GM12878 (cell line): ENCODE results near the gene CEBPE. TPM values are rescaled to one million over a fixed set of nuclear protein-coding genes. Genes with fewer than 3 reads are reported as not detected.

ENCODE experiments used
- ATAC-seq: fragments of 200-7000 bp; cut with Tn5 transposase; 3 replicates; pipeline ENCODE4 v1.9.1; 2020; ENCODE audit warnings: mild to moderate bottlenecking, moderate library complexity
- BruUV-seq: library from RNA; stranded (reverse); fragments of 400-500 nt; replicated peaks from 2 replicates; lab custom pipeline; 2021; lab: Mats Ljungman, UMichigan
- CTCF ChIA-PET: fragments of 300-600 bp; sonication (Branson Sonifier 250); formaldehyde crosslinking; extraction: SDS; loops from one replicate; lab custom pipeline; 2021; ENCODE audit warnings: inconsistent platforms; lab: Yijun Ruan, JAX
- POLR2A ChIA-PET: fragments of 350-600 bp; formaldehyde crosslinking; extraction: SDS; loops from one replicate; lab custom pipeline; 2021; ENCODE audit warnings: inconsistent platforms; lab: Charles Lee
- RAD21 ChIA-PET: fragments of 300-600 bp; sonication (Branson Sonifier 250); formaldehyde crosslinking; loops from one replicate; lab custom pipeline; 2023; ENCODE audit warnings: antibody characterized with exemption; ENCODE audit not compliant: unreplicated experiment; lab: Charles Lee
- SMC1A ChIA-PET: fragments of 300-600 bp; sonication (Branson Sonifier 250); formaldehyde crosslinking; loops from one replicate; lab custom pipeline; 2023; ENCODE audit not compliant: unreplicated experiment, uncharacterized antibody; lab: Charles Lee
- DNase-seq: peaks from one replicate; pipeline ENCODE4 v3.0.0-alpha.2; 2011; ENCODE audit warnings: low read depth, low spot score
- FAIRE-seq: peaks from 3 replicates; lab custom pipeline; 2011; peaks lifted over from hg19 to GRCh38; lab: Jason Lieb, UNC
- H2AFZ ChIP-seq: 2 replicates; pipeline ENCODE4 v1.6.0; 2011; ENCODE audit warnings: low read depth, low read length, control low read depth; ENCODE audit not compliant: control insufficient read depth
- H3K27ac ChIP-seq: 2 replicates; pipeline ENCODE4 v1.5.1; 2011; ENCODE audit warnings: control low read depth; ENCODE audit not compliant: control insufficient read depth, insufficient read depth
- H3K27me3 ChIP-seq, 2 experiments: replicated peaks in 1 of 2; 2 replicates each; pipeline versions ENCODE4 v1.6.0 to v1.6.1; 2011; ENCODE audit warnings: low read length in 1 of 2; ENCODE audit not compliant: control insufficient read depth in 2 of 2, insufficient read depth in 2 of 2
- H3K36me3 ChIP-seq, 2 experiments: 2 replicates each; pipeline ENCODE4 v1.5.1; 2011; ENCODE audit warnings: low read length in 1 of 2; ENCODE audit not compliant: control insufficient read depth in 2 of 2, insufficient read depth in 2 of 2
- H3K4me1 ChIP-seq: 2 replicates; pipeline ENCODE4 v1.6.1; 2011; ENCODE audit warnings: mild to moderate bottlenecking, low read length, moderate library complexity, mixed read lengths; ENCODE audit not compliant: control insufficient read depth, insufficient read depth
- H3K4me2 ChIP-seq: 2 replicates; pipeline ENCODE4 v1.6.0; 2011; ENCODE audit warnings: control low read depth; ENCODE audit not compliant: control insufficient read depth, insufficient read depth
- H3K4me3 ChIP-seq: fragments of 200-600 bp; sonication (generic); 2 replicates; pipeline ENCODE4 v1.5.1; 2016
- H3K79me2 ChIP-seq: 2 replicates; pipeline ENCODE4 v1.6.0; 2011; ENCODE audit warnings: low read length; ENCODE audit not compliant: control insufficient read depth, insufficient read depth
- H3K9ac ChIP-seq: 2 replicates; pipeline ENCODE4 v1.8.0; 2011; ENCODE audit warnings: low read length, control low read depth, mixed read lengths; ENCODE audit not compliant: control insufficient read depth, insufficient read depth
- H3K9me3 ChIP-seq: replicated peaks from 3 replicates; pipeline ENCODE4 v1.5.1; 2011; ENCODE audit warnings: mild to moderate bottlenecking, low read length; ENCODE audit not compliant: control insufficient read depth, insufficient read depth
- H4K20me1 ChIP-seq: 2 replicates; pipeline ENCODE4 v1.6.0; 2011; ENCODE audit not compliant: control insufficient read depth, insufficient read depth
- BRCA1 ChIP-seq: IDR thresholded peaks from 2 replicates; pipeline ENCODE4 v1.6.1; 2011; ENCODE audit warnings: low read depth, low read length, improper control_type of control experiment
- CEBPB ChIP-seq, 2 experiments: fragments of 150-350 bp in 1 of 2; IDR thresholded peaks; 2 replicates each; pipeline ENCODE4 v1.6.1; 2012 to 2014; ENCODE audit warnings: low read depth in 2 of 2, low read length in 2 of 2, borderline replicate concordance in 1 of 2, inconsistent platforms in 1 of 2
- CREB1 ChIP-seq: IDR thresholded peaks from 2 replicates; pipeline ENCODE4 v1.6.1; 2012; ENCODE audit warnings: low read depth, mild to moderate bottlenecking, inconsistent platforms
- HCFC1 ChIP-seq: fragments of 150-350 bp; IDR thresholded peaks from 2 replicates; pipeline ENCODE4 v1.6.1; 2014; ENCODE audit warnings: low read length
- HDAC6 ChIP-seq: fragments of 200-600 bp; sonication (generic); IDR thresholded peaks from one replicate; pipeline ENCODE4 v1.8.0; 2017; ENCODE audit warnings: antibody characterized with exemption; ENCODE audit not compliant: unreplicated experiment
- JUNB ChIP-seq: IDR thresholded peaks from 2 replicates; pipeline ENCODE4 v1.6.1; 2016; ENCODE audit warnings: antibody characterized with exemption, mild to moderate bottlenecking
- KAT2A ChIP-seq: conservative IDR thresholded peaks from 2 replicates; pipeline ENCODE4 v1.6.1; 2011; ENCODE audit warnings: low read depth, low read length; ENCODE audit not compliant: control insufficient read depth
- MEF2A ChIP-seq: IDR thresholded peaks from 2 replicates; pipeline ENCODE4 v1.6.1; 2011; ENCODE audit warnings: low read depth, mild to moderate bottlenecking, low read length, moderate library complexity; ENCODE audit not compliant: insufficient read depth
- MTA2 ChIP-seq: fragments of 450-650 bp; IDR thresholded peaks from 2 replicates; pipeline ENCODE4 v1.6.1; 2016; ENCODE audit warnings: low read depth, mild to moderate bottlenecking, moderate library complexity
- NR2C1 ChIP-seq: fragments of 450-650 bp; IDR thresholded peaks from 2 replicates; pipeline ENCODE4 v1.6.1; 2017; ENCODE audit warnings: antibody characterized with exemption, mild to moderate bottlenecking, moderate library complexity
- NR2F1 ChIP-seq: fragments of 450-650 bp; conservative IDR thresholded peaks from 2 replicates; pipeline ENCODE4 v1.6.1; 2017; ENCODE audit warnings: mild to moderate bottlenecking
- POLR2A ChIP-seq: IDR thresholded peaks from 2 replicates; pipeline ENCODE4 v1.6.1; 2011; ENCODE audit warnings: low read depth, mild to moderate bottlenecking, low read length
- RAD21 ChIP-seq: IDR thresholded peaks from 2 replicates; pipeline ENCODE4 v1.6.1; 2011; ENCODE audit warnings: mild to moderate bottlenecking, low read depth, low read length, moderate library complexity; ENCODE audit not compliant: insufficient read depth
- RB1 ChIP-seq: fragments of 450-650 bp; formaldehyde crosslinking; IDR thresholded peaks from 2 replicates; pipeline ENCODE4 v1.6.1; 2017; ENCODE audit warnings: mild to moderate bottlenecking, borderline replicate concordance
- SP1 ChIP-seq: IDR thresholded peaks from one replicate; pipeline ENCODE4 v1.6.1; 2011; ENCODE audit warnings: low read depth, low read length
- STAT1 ChIP-seq: fragments of 450-650 bp; conservative IDR thresholded peaks from 2 replicates; pipeline ENCODE4 v1.6.1; 2014; ENCODE audit warnings: antibody characterized with exemption, mild to moderate bottlenecking
- SUPT20H ChIP-seq: IDR thresholded peaks from 2 replicates; pipeline ENCODE4 v1.6.1; 2011; ENCODE audit warnings: low read depth, mild to moderate bottlenecking, low read length, moderate library complexity, borderline replicate concordance; ENCODE audit not compliant: control insufficient read depth
- WRNIP1 ChIP-seq: IDR thresholded peaks from 2 replicates; pipeline ENCODE4 v1.6.1; 2011; ENCODE audit warnings: low read depth, low read length, improper control_type of control experiment, borderline replicate concordance
- ZNF622 ChIP-seq: fragments of 450-650 bp; IDR thresholded peaks from 2 replicates; pipeline ENCODE4 v1.6.1; 2017; ENCODE audit warnings: mild to moderate bottlenecking, inconsistent platforms
- WGBS: methylation state at CpG from one replicate; pipeline ENCODE4 v1.1.6; 2016; ENCODE audit warnings: low lambda C conversion rate; ENCODE audit not compliant: insufficient replicate concordance, insufficient coverage; ENCODE audit errors: missing lambda C conversion rate; 5-methylcytosine and 5-hydroxymethylcytosine counted together
- in situ Hi-C: fragments of 300-500 bp; cut with MboI; formaldehyde crosslinking; loops from 9 replicates; pipeline ENCODE4 v1.14.3; 2018; ENCODE audit warnings: mixed read lengths
- intact Hi-C: fragments of 100-400 bp; cut with micrococcal nuclease; formaldehyde crosslinking; loops from one replicate; pipeline ENCODE4 v1.14.2; 2022; ENCODE audit not compliant: unreplicated experiment
- polyA plus RNA-seq, 11 experiments: library from polyadenylated mRNA; depleted of rRNA in 4 of 11; unstranded in 6 of 11; stranded (reverse) in 5 of 11; fragments of >200 nt; fragmentation: Nextera tagmentation in 4 of 11; fragmentation: Illumina TruSeq in 1 of 11; extraction: Ambion mirVana in 4 of 11; extraction: Trizol in 1 of 11; gene quantifications; 1 replicate in 1 of 11; 2 replicates in 10 of 11; pipeline versions ENCODE4 v1.2.1 to v1.2.3, GENCODE V29; 2011 to 2016; ENCODE audit warnings: inconsistent platforms in 2 of 11, missing spikeins in 2 of 11, low read depth in 1 of 11
- total RNA-seq, 4 experiments: library from RNA; depleted of rRNA in 3 of 4; stranded (reverse); fragments of >200 nt in 3 of 4; fragmentation: Illumina TruSeq in 1 of 4; extraction: Trizol in 1 of 4; gene quantifications; 2 replicates each; pipeline versions ENCODE4 v1.2.1 to v1.2.3, GENCODE V29; 2013 to 2021
- TF ChIP-seq, protein P1 (sequence below): fragments of 450-650 bp; IDR thresholded peaks from 2 replicates; pipeline ENCODE4 v1.6.1; 2017; ENCODE audit warnings: antibody characterized with exemption, mild to moderate bottlenecking, moderate library complexity

Gene CEBPE
- total and polyA plus RNA-seq, 10 of the 15 experiments (the other 5 are each of a cell fraction or from before 2014, with no cell fraction given): 0.09 to 0.45 (median 0.24) TPM; not detected in 7

DNA sequence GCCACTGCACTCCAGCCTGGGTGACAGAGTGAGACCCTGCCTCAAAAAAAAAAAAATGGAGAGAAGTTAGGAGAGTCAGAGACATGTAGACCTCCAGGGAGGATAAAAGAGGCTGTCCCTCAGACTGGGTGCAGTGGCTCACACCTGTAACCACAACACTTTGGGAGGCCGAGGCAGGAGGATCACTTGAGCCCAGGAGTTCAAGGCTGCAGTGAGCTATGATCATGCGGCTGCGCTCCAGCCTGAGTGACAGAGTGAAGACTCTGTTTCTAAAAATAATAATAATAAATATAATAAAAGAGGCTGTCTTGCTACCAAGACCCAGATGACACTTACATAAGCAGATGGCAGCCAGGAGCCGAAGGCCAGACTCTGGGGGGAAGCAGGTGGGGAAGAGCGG lies 45.9 kb upstream of the CEBPE start:
- FAIRE-seq (no peak), DNase-seq (no peak), ATAC-seq (no peak)
- Histone ChIP-seq H3K27me3 (peaks cover 3 to 6% of the 10 kb centered on the region in 2 experiments), H4K20me1 (no peaks in the 10 kb centered on the region), H3K79me2 (no peaks in the 10 kb centered on the region), H3K9ac (no peak overlapping the region), H2AFZ (no peak overlapping the region), H3K27ac (no peak overlapping the region), H3K36me3 (no peaks in the 10 kb centered on the region), H3K4me3 (no peak overlapping the region), H3K4me2 (no peak overlapping the region), H3K9me3 (no peaks in the 10 kb centered on the region), H3K4me1 (no peaks in the 10 kb centered on the region)
- ChIA-PET CTCF (no interaction called here), SMC1A (no interaction called here), POLR2A (no interaction called here), RAD21 (no interaction called here)
- intact Hi-C loops (no loop called here), in situ Hi-C loops (no loop called here)
- no peak for TF ChIP-seq STAT1
- TF ChIP-seq RB1: no peak
- no peak for TF ChIP-seq CREB1
- no peak for TF ChIP-seq MTA2
- no peak for TF ChIP-seq MEF2A
- no peak for TF ChIP-seq BRCA1
- no peak for TF ChIP-seq WRNIP1
- no peak for TF ChIP-seq SUPT20H
- no peak for TF ChIP-seq POLR2A
- no peak for TF ChIP-seq RAD21
- TF ChIP-seq CEBPB (IDR thresholded peaks at IDR 0.05; ENCODE audit: borderline replicate concordance in 1 of 2, low read depth in 2 of 2, low read length in 2 of 2): no peak
- no peak for TF ChIP-seq SP1
- TF ChIP-seq, protein P1, sequence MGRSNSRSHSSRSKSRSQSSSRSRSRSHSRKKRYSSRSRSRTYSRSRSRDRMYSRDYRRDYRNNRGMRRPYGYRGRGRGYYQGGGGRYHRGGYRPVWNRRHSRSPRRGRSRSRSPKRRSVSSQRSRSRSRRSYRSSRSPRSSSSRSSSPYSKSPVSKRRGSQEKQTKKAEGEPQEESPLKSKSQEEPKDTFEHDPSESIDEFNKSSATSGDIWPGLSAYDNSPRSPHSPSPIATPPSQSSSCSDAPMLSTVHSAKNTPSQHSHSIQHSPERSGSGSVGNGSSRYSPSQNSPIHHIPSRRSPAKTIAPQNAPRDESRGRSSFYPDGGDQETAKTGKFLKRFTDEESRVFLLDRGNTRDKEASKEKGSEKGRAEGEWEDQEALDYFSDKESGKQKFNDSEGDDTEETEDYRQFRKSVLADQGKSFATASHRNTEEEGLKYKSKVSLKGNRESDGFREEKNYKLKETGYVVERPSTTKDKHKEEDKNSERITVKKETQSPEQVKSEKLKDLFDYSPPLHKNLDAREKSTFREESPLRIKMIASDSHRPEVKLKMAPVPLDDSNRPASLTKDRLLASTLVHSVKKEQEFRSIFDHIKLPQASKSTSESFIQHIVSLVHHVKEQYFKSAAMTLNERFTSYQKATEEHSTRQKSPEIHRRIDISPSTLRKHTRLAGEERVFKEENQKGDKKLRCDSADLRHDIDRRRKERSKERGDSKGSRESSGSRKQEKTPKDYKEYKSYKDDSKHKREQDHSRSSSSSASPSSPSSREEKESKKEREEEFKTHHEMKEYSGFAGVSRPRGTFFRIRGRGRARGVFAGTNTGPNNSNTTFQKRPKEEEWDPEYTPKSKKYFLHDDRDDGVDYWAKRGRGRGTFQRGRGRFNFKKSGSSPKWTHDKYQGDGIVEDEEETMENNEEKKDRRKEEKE: no peak
- no peak for TF ChIP-seq KAT2A
- TF ChIP-seq HCFC1: no peak
- no peak for TF ChIP-seq NR2C1
- TF ChIP-seq NR2F1: no peak
- TF ChIP-seq JUNB: no peak
- TF ChIP-seq ZNF622: no peak
- TF ChIP-seq HDAC6: no peak
- BruUV-seq: no TSS peak
- WGBS: 65% methylated on average over 5 of the region's 5 CpGs
